H1 (cell line): Measurements from ENCODE around the gene ADA. TPM values are rescaled to one million over a fixed set of nuclear protein-coding genes. Genes with fewer than 3 reads are reported as not detected.

ENCODE experiments used
- CTCF ChIA-PET: fragments of 300-600 bp; sonication (Branson Sonifier 250); formaldehyde crosslinking; loops from one replicate; lab custom pipeline; 2021; ENCODE audit not compliant: partially characterized antibody; lab: Charles Lee
- POLR2A ChIA-PET: fragments of 300-600 bp; sonication (Branson Sonifier 250); formaldehyde crosslinking; loops from one replicate; lab custom pipeline; 2021; ENCODE audit warnings: inconsistent platforms; ENCODE audit not compliant: partially characterized antibody; lab: Charles Lee
- DNase-seq, 2 experiments: peaks; one replicate each; pipeline versions ENCODE4 v3.0.0 to v3.0.0-alpha.2; 2010 to 2022; ENCODE audit warnings: low spot score in 2 of 2, low read depth in 1 of 2, mixed read lengths in 1 of 2
- FAIRE-seq: peaks from 2 replicates; lab custom pipeline; 2011; peaks lifted over from hg19 to GRCh38; lab: Jason Lieb, UNC
- H2AFZ ChIP-seq: 2 replicates; pipeline ENCODE4 v1.8.1; 2012; ENCODE audit warnings: low read length, inconsistent platforms
- H2AK5ac ChIP-seq: 2 replicates; pipeline ENCODE4 v1.6.1; 2013; ENCODE audit warnings: low read depth, low read length
- H2BK120ac ChIP-seq: replicated peaks from 2 replicates; pipeline ENCODE3; 2013; ENCODE audit warnings: low read depth, low read length, inconsistent platforms
- H2BK12ac ChIP-seq: 2 replicates; pipeline ENCODE4 v1.6.1; 2013; ENCODE audit warnings: low read depth, low read length
- H2BK15ac ChIP-seq: 2 replicates; pipeline ENCODE4 v1.6.1; 2013; ENCODE audit warnings: low read length
- H2BK20ac ChIP-seq: 2 replicates; pipeline ENCODE4 v1.6.1; 2013; ENCODE audit warnings: low read length
- H2BK5ac ChIP-seq: 2 replicates; pipeline ENCODE4 v1.6.1; 2013; ENCODE audit warnings: low read depth, low read length
- H3K14ac ChIP-seq: 2 replicates; pipeline ENCODE4 v1.6.1; 2013; ENCODE audit warnings: inconsistent platforms; ENCODE audit not compliant: insufficient read length
- H3K18ac ChIP-seq: 2 replicates; pipeline ENCODE4 v1.6.1; 2013; ENCODE audit warnings: low read length; ENCODE audit errors: extremely low read depth
- H3K23ac ChIP-seq: 2 replicates; pipeline ENCODE4 v1.6.1; 2013; ENCODE audit warnings: inconsistent platforms; ENCODE audit not compliant: insufficient read length
- H3K23me2 ChIP-seq: 2 replicates; pipeline ENCODE4 v1.6.1; 2013; ENCODE audit warnings: low read depth, low read length
- H3K27ac ChIP-seq: 2 replicates; pipeline ENCODE4 v1.6.1; 2011; ENCODE audit warnings: low read depth, low read length, inconsistent platforms
- H3K27me3 ChIP-seq, 4 experiments: replicated peaks in 1 of 4; 1 replicate in 1 of 4; 2 replicates in 3 of 4; pipeline versions ENCODE4 v1.6.1 to v1.8.1; 2011 to 2013; ENCODE audit warnings: low read length in 3 of 4, mild to moderate bottlenecking in 3 of 4, inconsistent platforms in 2 of 4, mixed read lengths in 2 of 4, moderate library complexity in 1 of 4; ENCODE audit not compliant: control insufficient read depth in 3 of 4, insufficient read depth in 3 of 4; ENCODE audit errors: extremely low read depth in 1 of 4
- H3K36me3 ChIP-seq, 4 experiments: 2 replicates each; pipeline versions ENCODE4 v1.6.1 to v1.8.1; 2011 to 2013; ENCODE audit warnings: mild to moderate bottlenecking in 4 of 4, low read length in 3 of 4, moderate library complexity in 2 of 4, control low read depth in 1 of 4, inconsistent platforms in 1 of 4; ENCODE audit not compliant: insufficient read depth in 4 of 4, control insufficient read depth in 2 of 4
- H3K4ac ChIP-seq: replicated peaks from 2 replicates; pipeline ENCODE3; 2013; ENCODE audit warnings: low read length, low read depth, mixed read lengths, inconsistent platforms; ENCODE audit not compliant: insufficient read length
- H3K4me1 ChIP-seq, 4 experiments: replicated peaks in 1 of 4; 1 replicate in 1 of 4; 2 replicates in 3 of 4; pipeline versions ENCODE4 v1.6.1 to v1.8.1; 2011 to 2013; ENCODE audit warnings: low read length in 3 of 4, inconsistent platforms in 2 of 4, mixed read lengths in 1 of 4; ENCODE audit not compliant: insufficient read depth in 4 of 4, control insufficient read depth in 3 of 4
- H3K4me2 ChIP-seq, 2 experiments: 2 replicates each; pipeline versions ENCODE4 v1.6.1 to v1.8.1; 2011 to 2013; ENCODE audit warnings: low read depth in 2 of 2, low read length in 2 of 2, control low read depth in 1 of 2, inconsistent platforms in 1 of 2, mild to moderate bottlenecking in 1 of 2; ENCODE audit not compliant: insufficient read depth in 1 of 2
- H3K4me3 ChIP-seq, 4 experiments: fragments of 200-600, 300-600 bp in 1 of 4; sonication (generic), shearing (Covaris generic), sonication (Bioruptor Twin) in 1 of 4; 2 replicates each; pipeline versions ENCODE4 v1.5.1 to v1.8.1; 2011 to 2016; ENCODE audit warnings: low read length in 4 of 4, low read depth in 3 of 4, control low read depth in 2 of 4, inconsistent platforms in 2 of 4, mild to moderate bottlenecking in 2 of 4, mixed read lengths in 1 of 4, moderate library complexity in 1 of 4; ENCODE audit not compliant: insufficient read depth in 2 of 4; ENCODE audit errors: extremely low read depth in 1 of 4
- H3K56ac ChIP-seq: replicated peaks from 2 replicates; pipeline ENCODE3; 2013; ENCODE audit warnings: low read depth, mild to moderate bottlenecking, mixed read lengths, low read length, inconsistent platforms; ENCODE audit not compliant: insufficient read length
- H3K79me1 ChIP-seq: 2 replicates; pipeline ENCODE4 v1.6.1; 2013; ENCODE audit warnings: low read depth, low read length, control low read depth
- H3K79me2 ChIP-seq, 2 experiments: 2 replicates each; pipeline versions ENCODE4 v1.6.1 to v1.8.1; 2012 to 2013; ENCODE audit warnings: low read length in 2 of 2, mild to moderate bottlenecking in 2 of 2, inconsistent platforms in 1 of 2; ENCODE audit not compliant: insufficient read depth in 2 of 2, control insufficient read depth in 1 of 2
- H3K9ac ChIP-seq, 4 experiments: replicated peaks in 1 of 4; 1 replicate in 1 of 4; 2 replicates in 3 of 4; pipeline versions ENCODE4 v1.6.1 to v1.8.1; 2011 to 2013; ENCODE audit warnings: low read depth in 3 of 4, low read length in 3 of 4, control low read depth in 2 of 4, mild to moderate bottlenecking in 2 of 4, moderate library complexity in 2 of 4, inconsistent platforms in 1 of 4; ENCODE audit errors: extremely low read depth in 1 of 4
- H3K9me3 ChIP-seq, 2 experiments: 2 replicates each; pipeline versions ENCODE4 v1.6.1 to v1.8.1; 2012 to 2013; ENCODE audit warnings: mild to moderate bottlenecking in 2 of 2, moderate library complexity in 2 of 2, control low read depth in 1 of 2, inconsistent platforms in 1 of 2, low read depth in 1 of 2, low read length in 1 of 2, mixed read lengths in 1 of 2; ENCODE audit not compliant: insufficient read depth in 2 of 2
- H4K20me1 ChIP-seq, 2 experiments: replicated peaks in 1 of 2; 2 replicates each; pipeline versions ENCODE3 to v1.8.1; 2011 to 2013; ENCODE audit warnings: inconsistent platforms in 2 of 2, low read length in 2 of 2, mild to moderate bottlenecking in 1 of 2; ENCODE audit not compliant: insufficient read depth in 2 of 2, control insufficient read depth in 1 of 2
- H4K5ac ChIP-seq: 2 replicates; pipeline ENCODE4 v1.6.1; 2013; ENCODE audit warnings: low read length, low read depth, mixed read lengths, inconsistent platforms; ENCODE audit not compliant: insufficient read length
- H4K8ac ChIP-seq: 2 replicates; pipeline ENCODE4 v1.8.0; 2013; ENCODE audit warnings: mild to moderate bottlenecking, moderate library complexity, low read length, inconsistent platforms; ENCODE audit not compliant: insufficient read depth; ENCODE audit errors: extremely low read depth
- H4K91ac ChIP-seq: replicated peaks from 2 replicates; pipeline ENCODE3; 2013; ENCODE audit warnings: low read length, mixed read lengths, inconsistent platforms; ENCODE audit not compliant: insufficient read length
- BRCA1 ChIP-seq: IDR thresholded peaks from 2 replicates; pipeline ENCODE4 v1.6.1; 2012; ENCODE audit warnings: low read depth, low read length, improper control_type of control experiment
- CBX5 ChIP-seq: fragments of 300-800, 300-1000 bp; sonication (generic); IDR thresholded peaks from 2 replicates; pipeline ENCODE4 v1.7.1; 2016; ENCODE audit warnings: antibody characterized with exemption, low read length, low read depth
- E2F6 ChIP-seq: IDR thresholded peaks from 2 replicates; pipeline ENCODE4 v1.6.1; 2012; ENCODE audit warnings: inconsistent platforms
- GTF2F1 ChIP-seq: IDR thresholded peaks from 2 replicates; pipeline ENCODE4 v1.6.1; 2012; ENCODE audit warnings: low read depth, low read length, improper control_type of control experiment, borderline replicate concordance
- HDAC6 ChIP-seq: IDR thresholded peaks from one replicate; pipeline ENCODE4 v1.7.1; 2012; ENCODE audit warnings: low read depth, mild to moderate bottlenecking, inconsistent platforms, low read length, moderate library complexity
- JUN ChIP-seq: IDR thresholded peaks from 2 replicates; pipeline ENCODE4 v1.6.1; 2011; ENCODE audit warnings: low read depth, mild to moderate bottlenecking, improper control_type of control experiment, low read length
- KDM4A ChIP-seq: IDR thresholded peaks from one replicate; pipeline ENCODE4 v1.7.1; 2012; ENCODE audit warnings: low read depth, mild to moderate bottlenecking, moderate library complexity, low read length, inconsistent platforms; ENCODE audit not compliant: severe bottlenecking
- PHF8 ChIP-seq: fragments of 200-600 bp; sonication (generic); conservative IDR thresholded peaks from 2 replicates; pipeline ENCODE4 v1.7.1; 2012; ENCODE audit warnings: low read depth, mild to moderate bottlenecking, inconsistent platforms, low read length, moderate library complexity
- POLR2AphosphoS5 ChIP-seq: IDR thresholded peaks from 2 replicates; pipeline ENCODE4 v1.6.1; 2011; ENCODE audit warnings: low read depth, low read length
- POU5F1 ChIP-seq: IDR thresholded peaks from 2 replicates; pipeline ENCODE4 v1.6.1; 2011; ENCODE audit warnings: low read depth, mild to moderate bottlenecking, low read length, moderate library complexity
- SP2 ChIP-seq: IDR thresholded peaks from 2 replicates; pipeline ENCODE4 v1.6.1; 2012; ENCODE audit warnings: mild to moderate bottlenecking, low read length, inconsistent platforms
- YY1 ChIP-seq: IDR thresholded peaks from 2 replicates; pipeline ENCODE4 v1.6.1; 2011; ENCODE audit warnings: low read depth, mild to moderate bottlenecking, low read length
- WGBS, 2 experiments: shearing (Covaris generic) in 1 of 2; methylation state at CpG; one replicate each; pipeline versions ENCODE4 v1.1.6 to v1.1.7; 2013 to 2015; ENCODE audit warnings: low lambda C conversion rate in 2 of 2, mixed read lengths in 2 of 2, inconsistent platforms in 1 of 2, low coverage in 1 of 2, missing lambda C conversion rate in 1 of 2; ENCODE audit not compliant: insufficient replicate concordance in 2 of 2, insufficient coverage in 1 of 2, insufficient read length in 1 of 2; ENCODE audit errors: extremely low coverage in 1 of 2, missing lambda C conversion rate in 1 of 2; 5-methylcytosine and 5-hydroxymethylcytosine counted together
- polyA plus RNA-seq, 7 experiments: library from polyadenylated mRNA; depleted of rRNA in 3 of 7; stranded (reverse) in 5 of 7; unstranded in 2 of 7; fragments of >200 nt in 5 of 7; fragments of 200-250 nt in 2 of 7; gene quantifications; 1 replicate in 5 of 7; 2 replicates in 1 of 7; 4 replicates in 1 of 7; pipeline versions ENCODE4 v1.2.1 to v1.2.3, GENCODE V29; 2011 to 2013; ENCODE audit warnings: missing spikeins in 2 of 7, mixed read lengths in 2 of 7
- total RNA-seq: library from RNA; stranded (reverse); fragmentation: NEBNext Ultra II Directional; extraction: Animal tissue kit (Norgen Biotek cat#: 25700); gene quantifications from 2 replicates; pipeline ENCODE4 v1.2.1, GENCODE V29; 2021

Gene ADA
- total and polyA plus RNA-seq, 2 of the 8 experiments (the other 6 are each of a cell fraction or from before 2014, with no cell fraction given), result 19.9 to 32.8 TPM

GRCh38 chr20:44609516-44610312 is 41.8 kb downstream of the ADA start:
- Histone ChIP-seq H4K8ac (peak overlapping the region; percentile 86; the same call in 1 of the 2 replicates), H3K9ac (0 out of 7 replicates have a peak overlapping the region, but pooled peaks of 1 of the 4 experiments have one; percentile 5), H3K4me3 (no peak overlapping the region), H3K36me3 (no peaks in the 10 kb centered on the region), H3K4ac (no peak overlapping the region), H3K27ac (no peak overlapping the region), H3K79me2 (no peaks in the 10 kb centered on the region), H3K4me1 (peaks cover 0 to 4% (median under 1%) of the 10 kb centered on the region in 4 experiments; a peak in 3 of 7 replicates), H3K14ac (no peak overlapping the region), H3K23me2 (no peaks in the 10 kb centered on the region), H2AK5ac (no peak overlapping the region), H4K5ac (no peak overlapping the region), H2AFZ (peak overlapping the region; percentile 56; the same call in 1 of the 2 replicates), H3K27me3 (no peaks in the 10 kb centered on the region), H3K23ac (no peak overlapping the region), H2BK12ac (no peak overlapping the region), H4K20me1 (peaks cover 0 to 2% of the 10 kb centered on the region in 2 experiments), H3K56ac (no peak overlapping the region), H3K18ac (no peak overlapping the region), H2BK20ac (no peak overlapping the region), H2BK5ac (0 out of 2 replicates have a peak overlapping the region, but pooled peaks have one; percentile 1), H3K79me1 (no peaks in the 10 kb centered on the region), H4K91ac (no peak overlapping the region), H3K9me3 (no peaks in the 10 kb centered on the region), H2BK15ac (no peak overlapping the region), H3K4me2 (peak overlapping the region in 1 of 2 experiments; percentile 48; a peak in 3 of 4 replicates), H2BK120ac (no peak overlapping the region)
- POLR2A ChIA-PET, result interaction anchor here (1.7 kb wide), 1 partner anchor 12 kb away, joined by 4 read pairs; no protein-coding TSS in a partner anchor
- DNase-seq, result peak; percentile 85 to 98
- CTCF ChIA-PET, result interaction anchor here (0.5 to 3.9 kb wide), 51 partner anchors 8 to 393 kb away, joined by 3 to 31 read pairs (median 4); partner anchors contain the start of genes PKIG and SERINC3
- FAIRE-seq, result peak; percentile 87
- 49% methylated on average over 25 of the region's 25 CpGs; no CpG with 5 or more reads in 1 of the 2 experiments for WGBS, 2 experiments
- TF ChIP-seq GTF2F1 (no peak), SP2 (no peak), PHF8 (no peak), KDM4A (no peak), E2F6 (no peak), CBX5 (no peak), POU5F1 (no peak), POLR2AphosphoS5 (no peak), HDAC6 (no peak), YY1 (no peak), BRCA1 (no peak), JUN (no peak)
